Tibial nerve (tissue), 4 donors: Measurements from ENCODE around the gene KTI12. TPM values are rescaled to one million over a fixed set of nuclear protein-coding genes. Genes with fewer than 3 reads are reported as not detected.
"Not testable (repeated sequence)": the region's sequence is repeated elsewhere in the genome, so short reads cannot be mapped to it uniquely, and the experiment has no call there.

Experiments
- DNase-seq, 2 donors: peaks; one replicate each; pipeline ENCODE4 v3.0.0-alpha.2; 2019; ENCODE audit warnings: low spot score in 2 of 2
- H3K27ac ChIP-seq, 4 donors: fragments of 200-600 bp; sonication (generic) in 3 of 4; one replicate each; pipeline ENCODE4 v1.5.1; 2017 to 2019; ENCODE audit warnings: mild to moderate bottlenecking in 1 of 4
- H3K27me3 ChIP-seq, 2 donors: fragments of 200-600 bp; sonication (generic) in 1 of 2; one replicate each; pipeline versions ENCODE4 v1.5.1 to v1.6.0; 2017 to 2019
- H3K36me3 ChIP-seq, 3 donors: fragments of 200-600 bp; sonication (generic); one replicate each; pipeline ENCODE4 v1.5.1; 2018 to 2019
- H3K4me1 ChIP-seq, 4 donors: fragments of 200-600 bp; sonication (generic) in 3 of 4; one replicate each; pipeline ENCODE4 v1.5.1; 2017 to 2019
- H3K4me3 ChIP-seq, 4 donors: fragments of 200-600 bp; sonication (generic) in 3 of 4; one replicate each; pipeline ENCODE4 v1.5.1; 2017 to 2019; ENCODE audit warnings: mild to moderate bottlenecking in 1 of 4, moderate library complexity in 1 of 4
- H3K9me3 ChIP-seq, 4 donors: fragments of 200-600 bp; sonication (generic) in 3 of 4; one replicate each; pipeline ENCODE4 v1.5.1; 2017 to 2019
- CTCF ChIP-seq, 5 experiments: fragments of 200-600 bp in 3 of 5; fragments of 450-650 bp in 2 of 5; sonication (generic) in 3 of 5; IDR thresholded peaks; one replicate each; pipeline ENCODE4 v1.5.1; 2016 to 2019; ENCODE audit warnings: antibody characterized with exemption in 5 of 5, mild to moderate bottlenecking in 3 of 5, moderate library complexity in 2 of 5
- EP300 ChIP-seq, 2 donors: sonication (generic); formaldehyde crosslinking; IDR thresholded peaks; one replicate each; pipeline ENCODE4 v1.6.1; 2017; ENCODE audit warnings: antibody characterized with exemption in 2 of 2, mild to moderate bottlenecking in 1 of 2
- POLR2A ChIP-seq, 2 donors: fragments of 450-650 bp; IDR thresholded peaks; one replicate each; pipeline ENCODE4 v1.6.1; 2017; ENCODE audit warnings: antibody characterized with exemption in 2 of 2, mild to moderate bottlenecking in 2 of 2, moderate library complexity in 2 of 2
- WGBS, 2 donors: methylation state at CpG; one replicate each; pipeline ENCODE4 v1.1.5; 2018; 5-methylcytosine and 5-hydroxymethylcytosine counted together
- total RNA-seq, 4 donors: library from RNA; depleted of rRNA; stranded (reverse); fragments of >200 nt; gene quantifications; one replicate each; pipeline ENCODE4 v1.1.0, GENCODE V29; 2016

Gene KTI12
- total RNA-seq, 4 donors from 2014 or later: 9.4 to 21.4 (median 10.7) TPM

DNA sequence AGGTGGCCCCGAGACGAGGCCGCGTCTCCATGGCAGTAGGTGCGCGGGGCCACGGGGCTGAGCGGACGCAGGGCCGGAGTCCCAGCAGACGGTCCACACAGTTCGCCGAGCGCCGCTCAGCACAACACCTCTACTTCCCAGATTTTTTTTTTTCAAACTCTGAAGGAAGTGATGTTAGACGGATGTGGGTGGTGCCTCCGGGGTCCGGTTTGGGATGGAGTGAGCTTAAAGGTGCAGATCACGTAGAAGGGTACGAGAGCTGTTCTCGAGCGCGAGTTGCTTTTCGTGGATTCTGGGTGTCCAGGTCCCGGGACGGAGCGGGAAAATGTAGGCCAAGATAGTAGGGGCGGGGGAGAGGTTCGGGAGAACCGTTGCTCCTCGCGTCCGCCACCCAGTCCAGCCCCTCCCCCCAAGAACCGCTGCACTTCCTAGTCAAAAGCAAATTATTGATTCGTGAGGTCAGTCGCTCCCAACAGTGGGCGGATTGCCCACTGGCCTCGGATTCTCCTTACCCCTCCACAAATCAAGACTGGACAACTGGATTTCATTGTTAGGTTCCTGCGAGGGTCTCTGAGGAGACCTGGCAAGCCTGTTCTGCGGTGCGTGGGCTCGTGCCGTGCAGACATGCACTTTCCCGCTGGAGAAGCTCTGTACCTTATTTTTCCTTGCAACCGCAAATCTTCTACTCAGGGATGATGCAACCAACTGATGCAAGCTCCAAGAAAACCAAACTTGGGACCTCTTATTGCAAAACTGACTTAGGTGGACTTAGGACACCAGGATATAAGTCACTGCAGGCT is 21.7 kb upstream of the KTI12 start, which contains the start of gene TXNDC12:
TSS of gene TXNDC12 (minus strand) at position 126 of the 800 bp plus-strand sequence. CDS start at position 31, 95 bp downstream.
- Histone ChIP-seq H3K4me1 (peaks cover 0 to 53% (median 32%) of the 10 kb centered on the region in 4 donors), H3K27ac (peak within 1 kb of the TSS; percentile 88 to 98 (median 92)), H3K36me3 (peaks cover 0 to 26% (median 5%) of the 10 kb centered on the region in 3 donors), H3K9me3 (no peaks in the 10 kb centered on the region), H3K27me3 (no peaks in the 10 kb centered on the region), H3K4me3 (peak within 1 kb of the TSS; percentile 70 to 93 (median 82))
- TF ChIP-seq EP300 (IDR thresholded peaks at IDR 0.05) (peak; percentile 51 to 85), CTCF (IDR thresholded peaks at IDR 0.05) (no peak), POLR2A (IDR thresholded peaks at IDR 0.05) (peak; percentile 39 to 73)
- 0 to 1% methylated on average over 41 to 44 of the region's 45 CpGs for WGBS, 2 donors
- DNase-seq: peak; percentile 52 to 73

DNA sequence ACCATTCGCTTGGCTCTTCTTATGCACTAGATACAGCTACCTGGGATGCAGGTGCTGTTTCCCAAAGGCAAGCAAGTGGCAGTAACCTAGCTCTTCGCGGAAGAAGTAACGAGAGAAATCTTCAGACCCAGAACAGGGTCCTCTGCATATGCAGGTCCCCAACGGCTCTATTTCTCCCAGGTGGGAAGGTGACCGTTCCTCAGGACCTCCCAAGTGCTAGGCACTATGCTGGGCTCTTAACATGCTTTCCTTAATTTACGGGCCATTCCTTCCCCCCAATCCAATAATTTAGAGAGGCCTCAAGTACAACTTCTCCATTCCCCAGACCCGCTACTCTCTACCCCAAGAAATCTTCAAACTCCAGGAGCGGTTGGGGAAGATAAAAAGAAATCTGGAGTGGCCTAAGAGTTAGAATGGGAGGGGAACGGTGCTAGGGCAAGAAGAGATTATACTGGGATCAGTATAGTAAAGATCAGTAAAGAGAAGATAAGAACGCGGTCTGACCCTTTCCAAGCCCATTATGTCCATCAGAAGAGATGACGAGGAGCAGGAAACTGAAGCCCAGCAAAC is 21.0 kb upstream of the KTI12 start:
- DNase-seq: no peak
- Histone ChIP-seq H3K27ac (peak overlapping the region; percentile 88 to 98 (median 92)), H3K27me3 (no peaks in the 10 kb centered on the region), H3K4me1 (peaks cover 0 to 46% (median 31%) of the 10 kb centered on the region in 4 donors), H3K4me3 (peak overlapping the region; percentile 70 to 93 (median 82)), H3K9me3 (no peaks in the 10 kb centered on the region), H3K36me3 (peaks cover 0 to 22% (median 0%) of the 10 kb centered on the region in 3 donors)
- no peak for TF ChIP-seq POLR2A (IDR thresholded peaks at IDR 0.05)
- no peak for TF ChIP-seq EP300 (IDR thresholded peaks at IDR 0.05)
- TF ChIP-seq CTCF (IDR thresholded peaks at IDR 0.05): no peak
- WGBS, 2 donors: 4 to 5% methylated on average over 13 of the region's 13 CpGs

GRCh38 chr1:52053862-52054261 is 20.3 kb upstream of the KTI12 start:
- Histone ChIP-seq H3K36me3 (peaks cover 0 to 22% (median 0%) of the 10 kb centered on the region in 3 donors), H3K4me1 (peaks cover 0 to 39% (median 27%) of the 10 kb centered on the region in 4 donors), H3K27me3 (no peaks in the 10 kb centered on the region), H3K4me3 (peak overlapping the region in 1 of 4 donors; percentile 70), H3K9me3 (no peaks in the 10 kb centered on the region), H3K27ac (no peak overlapping the region)
- no peak for DNase-seq
- WGBS, 2 donors: 89 to 94% methylated on average over 1 of the region's 1 CpG
- TF ChIP-seq CTCF (IDR thresholded peaks at IDR 0.05) (no peak), POLR2A (IDR thresholded peaks at IDR 0.05) (no peak), EP300 (IDR thresholded peaks at IDR 0.05) (no peak)

DNA sequence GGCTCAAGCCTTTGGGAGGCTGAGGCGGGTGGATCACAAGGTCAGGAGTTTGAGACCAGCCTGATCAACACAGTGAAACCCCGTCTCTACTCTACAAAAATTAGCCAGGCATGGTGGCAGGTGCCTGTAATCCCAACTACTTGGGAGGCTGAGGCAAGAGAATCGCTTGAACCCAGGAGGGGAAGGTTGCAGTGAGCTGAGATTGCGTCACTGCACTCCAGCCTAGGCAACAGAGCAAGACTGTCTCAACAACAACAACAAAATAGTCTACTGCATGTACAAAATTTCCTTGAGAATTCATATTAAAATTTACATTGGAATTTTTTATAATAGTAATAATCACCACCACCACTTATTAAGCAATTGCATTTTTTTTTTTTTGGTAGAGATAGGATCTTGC is 15.7 kb upstream of the KTI12 start:
- 97 to 100% methylated on average over 4 of the region's 4 CpGs for WGBS, 2 donors
- peaks cover 0 to 14% (median 4%) of the 10 kb centered on the region in 4 donors for H3K4me1 ChIP-seq

DNA sequence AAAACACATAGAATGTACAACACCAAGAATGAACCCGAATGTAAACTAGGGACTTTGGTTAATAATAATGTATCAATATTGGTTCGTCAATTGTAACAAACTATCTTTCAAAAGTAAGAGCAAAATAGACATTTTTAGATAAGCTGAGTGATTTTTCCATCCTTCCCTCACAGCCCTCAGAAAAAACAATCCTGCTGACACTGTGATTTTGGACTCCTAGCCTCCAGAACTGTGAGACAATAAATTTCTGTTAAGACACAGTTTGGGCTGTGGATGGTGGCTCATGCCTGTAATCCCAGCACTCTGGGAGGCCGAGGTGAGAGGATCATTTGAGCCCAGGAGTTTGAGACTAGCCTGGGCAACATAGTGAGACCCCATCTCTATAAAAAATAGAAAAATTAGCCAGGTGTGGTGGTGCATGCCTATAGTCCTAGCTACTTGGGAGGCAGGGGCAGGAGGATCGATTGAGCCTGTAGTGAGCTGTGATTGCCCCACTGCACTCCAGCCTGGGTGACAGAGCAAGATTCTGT is 12.1 kb upstream of the KTI12 start:
- not testable (repeated sequence) for H3K27ac ChIP-seq, DNase-seq, H3K27me3 ChIP-seq, H3K4me1 ChIP-seq, H3K4me3 ChIP-seq, H3K9me3 ChIP-seq
- 97% methylated on average over 4 of the region's 4 CpGs for WGBS, 2 donors
- peaks cover 0 to 14% (median 0%) of the 10 kb centered on the region in 3 donors for H3K36me3 ChIP-seq

More for the DNA sequence above, 15.7 kb upstream of the KTI12 start:
- H3K27ac ChIP-seq, H3K27me3 ChIP-seq, H3K9me3 ChIP-seq, H3K4me3 ChIP-seq, DNase-seq: not testable (repeated sequence)
- peaks cover 0 to 26% (median 0%) of the 10 kb centered on the region in 3 donors for H3K36me3 ChIP-seq

- no peak overlapping the region for H3K4me3 ChIP-seq
- no peak overlapping the region for H3K27ac ChIP-seq
- no peak for TF ChIP-seq EP300 (IDR thresholded peaks at IDR 0.05)
- TF ChIP-seq CTCF (IDR thresholded peaks at IDR 0.05): no peak
- no peaks in the 10 kb centered on the region for H3K27me3 ChIP-seq
- WGBS, 2 donors: 92 to 95% methylated on average over 2 of the region's 2 CpGs
- H3K4me1 ChIP-seq: no peaks in the 10 kb centered on the region
- peaks cover 0 to 16% (median 0%) of the 10 kb centered on the region in 3 donors for H3K36me3 ChIP-seq
- H3K9me3 ChIP-seq: no peaks in the 10 kb centered on the region
- no peak for DNase-seq
These were observed 11.6 kb upstream of the KTI12 start for GRCh38 chr1:52045236-52045635.
